Mammary epithelial cell (primary cell): ENCODE data around the gene DZIP1L.

Experiments
- EZH2 ChIP-seq: IDR thresholded peaks from 2 replicates; pipeline ENCODE4 v1.6.1; 2012; ENCODE audit warnings: low read length, inconsistent platforms, borderline replicate concordance
- TF ChIP-seq, protein P1 (sequence below), 2 donors: IDR thresholded peaks in 1 of 2; conservative IDR thresholded peaks in 1 of 2; 2 replicates each; pipeline ENCODE4 v1.5.1; 2011 to 2012; ENCODE audit warnings: inconsistent platforms in 2 of 2, low read length in 2 of 2, mild to moderate bottlenecking in 2 of 2, control low read depth in 1 of 2, low read depth in 1 of 2; ENCODE audit not compliant: insufficient read depth in 1 of 2; ENCODE audit errors: extremely low read depth in 1 of 2

- TF ChIP-seq, protein P1, sequence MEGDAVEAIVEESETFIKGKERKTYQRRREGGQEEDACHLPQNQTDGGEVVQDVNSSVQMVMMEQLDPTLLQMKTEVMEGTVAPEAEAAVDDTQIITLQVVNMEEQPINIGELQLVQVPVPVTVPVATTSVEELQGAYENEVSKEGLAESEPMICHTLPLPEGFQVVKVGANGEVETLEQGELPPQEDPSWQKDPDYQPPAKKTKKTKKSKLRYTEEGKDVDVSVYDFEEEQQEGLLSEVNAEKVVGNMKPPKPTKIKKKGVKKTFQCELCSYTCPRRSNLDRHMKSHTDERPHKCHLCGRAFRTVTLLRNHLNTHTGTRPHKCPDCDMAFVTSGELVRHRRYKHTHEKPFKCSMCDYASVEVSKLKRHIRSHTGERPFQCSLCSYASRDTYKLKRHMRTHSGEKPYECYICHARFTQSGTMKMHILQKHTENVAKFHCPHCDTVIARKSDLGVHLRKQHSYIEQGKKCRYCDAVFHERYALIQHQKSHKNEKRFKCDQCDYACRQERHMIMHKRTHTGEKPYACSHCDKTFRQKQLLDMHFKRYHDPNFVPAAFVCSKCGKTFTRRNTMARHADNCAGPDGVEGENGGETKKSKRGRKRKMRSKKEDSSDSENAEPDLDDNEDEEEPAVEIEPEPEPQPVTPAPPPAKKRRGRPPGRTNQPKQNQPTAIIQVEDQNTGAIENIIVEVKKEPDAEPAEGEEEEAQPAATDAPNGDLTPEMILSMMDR (conservative IDR thresholded peaks at IDR 0.05 in 1 of 2, IDR thresholded peaks at IDR 0.05 in 1 of 2; ENCODE audit: extremely low read depth in 1 of 2, insufficient read depth in 1 of 2, low read depth in 1 of 2, low read length in 2 of 2) = no peak
- TF ChIP-seq EZH2 = no peak
Measured at GRCh38 chr3:138165061-138165460, 49.7 kb upstream of the DZIP1L start.
